Non-pigmented ciliary epithelial cell (primary cell): ENCODE results near the gene RASGRP4.

Experiments
- DNase-seq: peaks from one replicate; pipeline ENCODE4 v3.0.0-alpha.2; 2010; ENCODE audit warnings: low read depth

Gene RASGRP4

GRCh38 chr19:38389101-38389925 lies 36.7 kb downstream of the RASGRP4 start:
- DNase-seq: peak; percentile 46

DNA sequence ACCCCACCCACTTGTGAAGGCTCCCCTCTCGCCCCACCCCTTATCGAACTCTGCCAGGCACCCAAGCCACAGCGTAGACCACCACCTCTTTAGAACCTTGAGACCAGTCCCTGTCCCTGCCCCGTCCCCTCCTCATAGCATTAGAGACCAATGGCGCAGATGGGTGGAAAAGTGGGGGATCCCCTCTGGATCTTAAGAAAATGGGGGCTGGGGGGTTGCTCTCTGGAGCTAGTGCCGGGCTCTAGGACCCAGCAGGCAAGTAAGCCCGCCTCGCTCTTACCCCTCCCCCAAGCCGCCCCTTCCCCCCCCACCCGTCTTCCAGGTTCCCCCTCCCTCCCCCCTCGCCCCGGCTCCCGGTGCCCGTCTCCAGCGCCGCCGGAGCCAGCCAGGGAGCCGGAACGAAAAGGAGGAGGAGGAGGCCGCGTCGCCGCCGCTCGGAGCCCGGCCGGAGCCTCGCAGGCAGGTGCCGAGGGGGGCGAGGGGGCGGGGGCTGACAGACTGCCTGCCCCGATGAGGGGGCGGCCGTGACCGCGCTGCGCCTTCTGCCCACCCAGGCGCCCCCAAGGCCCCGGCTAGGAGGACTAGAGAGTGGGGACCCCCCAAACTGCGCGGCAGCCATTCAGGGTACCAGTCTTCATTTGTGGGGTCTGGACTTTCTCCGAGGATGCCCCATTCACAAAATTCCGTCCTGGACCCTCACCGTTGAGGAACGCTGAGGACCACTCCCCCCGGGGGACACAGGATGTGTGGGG lies 37.5 kb downstream of the RASGRP4 start, which contains the start of gene SPRED3:
Gene SPRED3 (plus strand): TSS at position 349 of the 752 bp plus-strand sequence. CDS start 1,606 bp downstream, outside the sequence.
- DNase-seq: no peak

- DNase-seq: peak; percentile 77
These were observed 38.3 kb downstream of the RASGRP4 start, which contains the start of gene GGN for GRCh38 chr19:38387550-38388348. Gene GGN (minus strand): TSS chr19:38388034. CDS start chr19:38387261, 773 bp downstream.

DNA sequence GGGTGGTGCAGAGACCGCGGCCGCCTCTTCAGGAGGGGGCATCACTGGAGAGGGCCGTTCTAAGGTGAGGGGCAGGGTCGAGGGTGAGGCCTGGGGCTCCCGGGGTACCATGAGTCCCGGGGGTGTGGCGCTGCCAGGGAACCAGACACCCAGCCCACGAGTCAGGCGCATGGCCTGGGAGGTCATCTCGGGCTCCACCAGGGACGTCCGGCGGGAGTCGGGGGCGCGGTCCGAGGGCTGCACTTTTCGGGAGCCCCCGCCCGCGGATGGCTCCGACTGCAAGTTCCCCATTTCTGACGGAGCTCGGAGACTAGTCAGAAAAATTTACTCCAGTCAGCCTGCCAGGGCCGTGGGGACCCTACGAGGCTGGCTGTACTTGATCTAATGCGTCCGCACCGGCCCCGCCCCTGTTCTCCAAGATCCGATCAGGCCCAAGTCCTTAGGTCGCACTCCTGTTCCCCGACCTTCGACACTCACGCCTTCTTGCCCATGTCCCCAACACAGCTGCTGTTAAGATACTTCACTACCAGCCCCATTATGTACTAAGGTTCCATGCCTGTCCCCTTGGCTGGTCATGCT lies 39.0 kb downstream of the RASGRP4 start:
- no peak for DNase-seq

GRCh38 chr19:38386300-38386970 lies 39.6 kb downstream of the RASGRP4 start:
- DNase-seq: no peak

- DNase-seq: no peak
These were observed 40.2 kb downstream of the RASGRP4 start for GRCh38 chr19:38385804-38386257.

DNA sequence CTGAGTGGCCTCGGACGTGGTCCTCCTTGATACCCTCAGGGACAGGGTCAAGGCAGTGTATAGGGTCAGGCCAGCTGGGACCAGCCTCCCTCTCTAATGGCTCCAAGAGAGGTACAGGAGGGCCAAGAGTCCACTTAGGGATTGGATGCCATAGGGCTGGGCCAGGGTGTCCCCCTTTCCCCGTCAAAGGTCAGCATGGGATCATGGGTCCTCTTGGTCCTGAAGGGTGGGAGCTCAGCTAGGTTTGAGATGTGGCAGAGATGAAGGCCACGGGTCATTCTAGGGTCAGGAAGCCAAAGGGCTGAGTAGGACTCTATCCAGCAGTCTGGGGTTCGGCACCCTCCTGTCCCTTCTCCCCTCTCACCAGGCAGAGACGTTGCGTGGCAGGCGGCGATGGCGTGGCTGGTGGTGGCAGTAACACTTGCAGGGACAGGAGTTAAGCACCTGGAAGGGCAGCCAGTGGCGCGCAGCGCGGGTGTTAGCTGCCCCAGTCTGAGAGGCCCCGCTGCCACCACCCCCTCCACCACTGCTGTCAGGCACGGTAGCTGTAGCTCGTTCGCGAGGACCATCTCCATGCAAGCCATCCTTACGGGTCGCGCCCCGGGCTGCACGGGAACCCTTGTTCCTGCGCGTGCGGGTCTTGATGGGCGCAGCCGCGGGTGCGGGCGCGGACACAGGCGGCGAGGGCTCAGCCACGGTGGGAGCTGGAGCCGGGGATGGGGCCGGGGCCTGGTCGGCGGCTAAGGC lies 40.8 kb downstream of the RASGRP4 start:
- DNase-seq: no peak

DNA sequence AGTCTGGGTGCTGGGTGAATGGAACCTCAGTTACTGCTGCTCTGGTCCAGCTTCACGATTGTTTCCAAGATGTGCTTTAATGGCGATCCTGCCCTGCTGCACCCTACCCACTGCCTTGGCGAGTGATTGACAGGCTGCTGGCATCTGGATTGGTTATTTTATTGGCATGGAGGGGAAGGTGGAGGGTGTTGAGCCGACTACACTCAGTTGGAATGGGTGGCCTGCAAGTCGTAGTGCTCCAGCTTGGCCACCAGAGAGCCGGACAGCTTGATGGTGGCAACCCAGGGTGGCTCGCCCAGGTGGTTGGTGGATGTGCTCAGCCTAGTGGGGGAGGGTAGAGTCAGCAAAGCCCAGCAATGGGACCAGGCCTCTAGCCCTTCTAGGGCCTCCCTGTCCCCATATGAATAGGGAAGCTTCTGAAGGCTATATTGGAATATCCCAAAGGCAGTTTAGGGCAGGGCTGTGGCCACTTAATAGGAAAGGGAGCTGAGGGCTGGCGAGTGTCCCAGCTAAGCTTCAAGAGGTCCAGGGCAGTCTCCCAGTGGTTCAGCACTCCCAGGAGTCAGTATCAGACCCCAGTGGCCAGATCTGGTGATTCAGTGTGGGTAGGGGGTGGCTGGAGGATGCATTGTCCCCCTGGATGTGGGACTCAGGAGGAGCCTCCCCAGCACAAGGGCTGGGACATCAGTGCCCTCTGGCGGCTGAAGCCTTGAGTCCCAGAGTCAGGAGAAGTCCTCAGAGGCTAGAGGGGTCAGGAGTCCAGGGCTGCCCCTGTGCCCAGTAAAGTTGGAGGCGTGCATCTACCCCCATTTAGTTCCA lies 41.6 kb downstream of the RASGRP4 start:
- DNase-seq: no peak

- DNase-seq: no peak
These were observed 42.3 kb downstream of the RASGRP4 start for GRCh38 chr19:38383743-38384142.

- no peak for DNase-seq
These were observed 42.8 kb downstream of the RASGRP4 start for GRCh38 chr19:38383184-38383583.

DNA sequence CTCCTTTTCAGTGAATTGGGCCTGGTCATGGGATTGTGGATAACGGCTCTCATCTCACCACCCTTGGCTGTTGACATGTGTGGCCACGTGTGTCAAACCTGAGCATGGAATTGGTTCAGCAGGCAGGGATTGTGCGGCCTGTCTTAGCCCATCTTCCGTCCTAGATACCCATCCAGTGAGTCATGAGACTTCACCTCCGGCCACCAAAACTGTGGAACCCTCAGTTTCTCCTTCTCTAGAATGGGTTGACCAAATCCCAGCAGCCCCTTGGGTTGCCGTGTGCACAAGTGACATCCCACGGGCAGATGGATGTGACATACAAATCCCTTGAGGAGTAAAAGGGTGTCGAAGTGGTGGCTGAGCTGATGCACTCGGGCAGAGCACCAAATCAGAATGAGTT lies 44.9 kb downstream of the RASGRP4 start:
- no peak for DNase-seq

DNA sequence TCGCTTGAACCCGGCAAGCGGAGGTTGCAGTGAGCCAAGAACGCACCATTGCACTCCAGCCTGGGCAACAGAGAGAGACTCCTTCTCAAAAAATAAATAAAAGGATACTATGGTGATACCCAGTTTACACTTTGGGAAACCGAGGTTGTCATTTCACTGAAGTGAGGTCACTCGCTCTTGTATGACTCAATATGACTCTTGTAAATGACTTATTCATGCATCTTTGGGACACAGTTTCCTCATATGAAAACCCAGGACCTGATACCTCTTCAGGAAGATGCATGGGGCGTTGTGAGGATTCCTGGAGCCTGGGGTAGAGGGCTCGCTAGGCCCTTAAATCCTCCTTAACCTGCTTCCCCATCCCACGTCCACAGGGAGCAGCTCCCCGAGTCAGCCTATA lies 47.2 kb downstream of the RASGRP4 start:
- no peak for DNase-seq

DNA sequence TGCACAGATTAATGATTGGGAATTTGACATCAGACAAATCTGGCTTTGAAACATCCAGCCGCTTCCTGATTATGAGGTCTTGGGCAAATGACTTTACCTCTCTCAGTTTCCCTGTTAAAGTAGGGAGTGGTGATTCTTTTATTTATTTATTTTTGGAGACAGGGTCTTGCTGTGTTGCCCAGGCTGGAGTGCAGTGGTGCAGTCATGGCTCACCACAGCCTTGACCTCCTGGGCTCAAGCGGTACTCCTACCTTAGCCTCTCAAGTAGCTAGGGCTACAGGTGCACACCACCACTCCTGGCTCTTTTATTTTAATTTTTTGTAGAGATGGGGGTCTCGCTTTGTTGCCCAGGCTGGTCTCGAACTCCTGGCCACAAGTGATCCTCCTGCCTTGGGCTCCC lies 49.0 kb downstream of the RASGRP4 start:
- no peak for DNase-seq

- DNase-seq: no peak
These were observed 49.4 kb downstream of the RASGRP4 start for GRCh38 chr19:38376576-38376975.

GRCh38 chr19:38375748-38376147 lies 50.3 kb downstream of the RASGRP4 start:
- DNase-seq: no peak

DNA sequence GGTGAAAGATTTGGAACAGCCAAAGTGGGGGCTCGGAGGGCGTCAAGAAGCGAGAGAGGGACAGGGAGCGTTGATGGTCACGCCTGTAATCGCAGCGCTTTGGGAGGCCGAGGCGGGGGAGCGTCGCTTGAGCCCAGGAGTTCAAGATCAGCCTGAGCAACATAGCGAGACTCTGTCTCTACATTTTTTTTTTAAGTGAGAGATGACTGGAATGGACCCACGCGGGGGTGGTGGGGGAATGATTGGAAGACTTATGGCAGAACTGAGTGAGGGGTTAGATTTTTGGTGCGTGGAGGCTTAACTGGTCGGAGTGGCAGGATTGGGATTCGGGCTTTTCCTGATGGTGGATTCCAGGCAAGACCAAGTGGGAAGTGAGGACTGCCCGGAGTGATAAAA lies 50.9 kb downstream of the RASGRP4 start:
- no peak for DNase-seq

GRCh38 chr19:38374332-38375097 lies 51.5 kb downstream of the RASGRP4 start, which contains the start of gene PSMD8:
Gene PSMD8 (plus strand): TSS chr19:38374571. CDS start chr19:38374602, 31 bp downstream.
- DNase-seq: peak; percentile 87

GRCh38 chr19:38373907-38374331 lies 52.1 kb downstream of the RASGRP4 start:
- DNase-seq: no peak

GRCh38 chr19:38371081-38371480 lies 54.9 kb downstream of the RASGRP4 start:
- DNase-seq: no peak
